Glutamatergic neuron (in vitro differentiated cells): ENCODE measurements around the gene KIZ. TPM values are rescaled to one million over a fixed set of nuclear protein-coding genes. Genes with fewer than 3 reads are reported as not detected.
A peak's percentile ranks its signal among the peaks of the same experiment; 100 is the strongest.

Experiments used
- DNase-seq: peaks from one replicate; pipeline ENCODE4 v3.0.0; 2022
- H3K27ac Mint-ChIP-seq: one replicate; pipeline ENCODE4 v1.8.0; 2020; ENCODE audit warnings: mild to moderate bottlenecking, mixed read lengths, inconsistent platforms; ENCODE audit not compliant: unreplicated experiment
- H3K27me3 Mint-ChIP-seq: one replicate; pipeline ENCODE4 v1.8.0; 2020; ENCODE audit warnings: mild to moderate bottlenecking, moderate library complexity, mixed read lengths, inconsistent platforms; ENCODE audit not compliant: unreplicated experiment
- H3K36me3 Mint-ChIP-seq: one replicate; pipeline ENCODE4 v1.8.0; 2020; ENCODE audit warnings: mild to moderate bottlenecking, mixed read lengths, inconsistent platforms; ENCODE audit not compliant: unreplicated experiment
- H3K4me1 Mint-ChIP-seq: one replicate; pipeline ENCODE4 v1.8.0; 2020; ENCODE audit warnings: mild to moderate bottlenecking, low read depth, mixed read lengths, inconsistent platforms; ENCODE audit not compliant: unreplicated experiment
- H3K4me3 Mint-ChIP-seq: one replicate; pipeline ENCODE4 v1.8.0; 2020; ENCODE audit warnings: mild to moderate bottlenecking, mixed read lengths, inconsistent platforms; ENCODE audit not compliant: unreplicated experiment
- H3K9me3 Mint-ChIP-seq: one replicate; pipeline ENCODE4 v1.8.0; 2020; ENCODE audit warnings: mild to moderate bottlenecking, moderate library complexity, mixed read lengths, inconsistent platforms; ENCODE audit not compliant: unreplicated experiment
- total RNA-seq: library from RNA; stranded (reverse); fragmentation: NEBNext Ultra II Directional; extraction: Animal tissue kit (Norgen Biotek cat#: 25700); gene quantifications from one replicate; pipeline ENCODE4 v1.2.1, GENCODE V29; 2021; ENCODE audit not compliant: unreplicated experiment
- TF ChIP-seq, protein P1 (sequence below): fragments of 200-600 bp; sonication (generic); IDR thresholded peaks from one replicate; pipeline ENCODE4 v1.5.0; 2021; ENCODE audit not compliant: partially characterized antibody, unreplicated experiment

Gene KIZ
- total RNA-seq, 1 donor from 2014 or later = 17.7 TPM

DNA sequence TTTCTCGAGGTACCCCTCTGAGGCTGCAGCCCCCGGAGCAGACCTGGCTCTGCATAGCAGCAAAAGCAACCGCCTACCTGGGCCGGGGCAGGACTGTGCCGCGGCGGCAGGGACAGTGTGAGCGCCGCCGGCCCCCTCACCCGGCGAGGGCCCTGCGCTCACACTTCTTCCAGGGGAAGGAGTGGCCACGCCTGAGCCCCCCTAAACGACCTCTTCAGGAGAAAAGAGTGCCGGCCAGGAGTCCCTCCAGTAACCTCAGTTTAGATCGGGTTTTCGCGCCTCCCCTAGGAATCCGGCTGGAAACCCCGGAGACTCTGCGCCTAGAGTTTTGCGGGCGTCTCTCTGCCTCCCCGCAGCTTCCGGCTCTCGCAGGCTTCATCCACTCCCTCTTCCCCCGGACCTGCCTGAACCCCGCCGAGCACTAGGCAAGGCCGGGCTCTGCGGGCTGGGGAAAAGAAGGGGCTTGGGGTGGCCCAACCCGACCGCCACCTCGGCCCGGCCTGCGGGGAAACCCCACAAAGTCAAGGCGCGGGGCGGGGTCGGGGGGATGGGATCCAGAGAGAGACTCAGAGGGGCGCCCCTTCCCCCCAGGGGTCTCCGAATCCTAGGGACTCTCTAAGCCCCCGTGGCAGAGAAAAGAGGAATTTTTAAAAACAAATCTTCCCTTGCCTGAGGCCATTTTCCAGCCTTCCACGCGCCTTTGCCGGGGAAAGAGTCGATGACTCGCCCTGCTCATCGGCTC, 20.3 kb upstream of the KIZ start:
- DNase-seq = peak; percentile 40
- peaks cover 4% of the 10 kb centered on the region for H3K9me3 Mint-ChIP-seq
- H3K4me3 Mint-ChIP-seq = peak overlapping the region; percentile 79
- H3K36me3 Mint-ChIP-seq = no peaks in the 10 kb centered on the region
- H3K4me1 Mint-ChIP-seq = peaks cover 6% of the 10 kb centered on the region
- H3K27me3 Mint-ChIP-seq = peaks cover 38% of the 10 kb centered on the region
- H3K27ac Mint-ChIP-seq = no peak overlapping the region
- TF ChIP-seq, protein P1, sequence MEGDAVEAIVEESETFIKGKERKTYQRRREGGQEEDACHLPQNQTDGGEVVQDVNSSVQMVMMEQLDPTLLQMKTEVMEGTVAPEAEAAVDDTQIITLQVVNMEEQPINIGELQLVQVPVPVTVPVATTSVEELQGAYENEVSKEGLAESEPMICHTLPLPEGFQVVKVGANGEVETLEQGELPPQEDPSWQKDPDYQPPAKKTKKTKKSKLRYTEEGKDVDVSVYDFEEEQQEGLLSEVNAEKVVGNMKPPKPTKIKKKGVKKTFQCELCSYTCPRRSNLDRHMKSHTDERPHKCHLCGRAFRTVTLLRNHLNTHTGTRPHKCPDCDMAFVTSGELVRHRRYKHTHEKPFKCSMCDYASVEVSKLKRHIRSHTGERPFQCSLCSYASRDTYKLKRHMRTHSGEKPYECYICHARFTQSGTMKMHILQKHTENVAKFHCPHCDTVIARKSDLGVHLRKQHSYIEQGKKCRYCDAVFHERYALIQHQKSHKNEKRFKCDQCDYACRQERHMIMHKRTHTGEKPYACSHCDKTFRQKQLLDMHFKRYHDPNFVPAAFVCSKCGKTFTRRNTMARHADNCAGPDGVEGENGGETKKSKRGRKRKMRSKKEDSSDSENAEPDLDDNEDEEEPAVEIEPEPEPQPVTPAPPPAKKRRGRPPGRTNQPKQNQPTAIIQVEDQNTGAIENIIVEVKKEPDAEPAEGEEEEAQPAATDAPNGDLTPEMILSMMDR = no peak

DNA sequence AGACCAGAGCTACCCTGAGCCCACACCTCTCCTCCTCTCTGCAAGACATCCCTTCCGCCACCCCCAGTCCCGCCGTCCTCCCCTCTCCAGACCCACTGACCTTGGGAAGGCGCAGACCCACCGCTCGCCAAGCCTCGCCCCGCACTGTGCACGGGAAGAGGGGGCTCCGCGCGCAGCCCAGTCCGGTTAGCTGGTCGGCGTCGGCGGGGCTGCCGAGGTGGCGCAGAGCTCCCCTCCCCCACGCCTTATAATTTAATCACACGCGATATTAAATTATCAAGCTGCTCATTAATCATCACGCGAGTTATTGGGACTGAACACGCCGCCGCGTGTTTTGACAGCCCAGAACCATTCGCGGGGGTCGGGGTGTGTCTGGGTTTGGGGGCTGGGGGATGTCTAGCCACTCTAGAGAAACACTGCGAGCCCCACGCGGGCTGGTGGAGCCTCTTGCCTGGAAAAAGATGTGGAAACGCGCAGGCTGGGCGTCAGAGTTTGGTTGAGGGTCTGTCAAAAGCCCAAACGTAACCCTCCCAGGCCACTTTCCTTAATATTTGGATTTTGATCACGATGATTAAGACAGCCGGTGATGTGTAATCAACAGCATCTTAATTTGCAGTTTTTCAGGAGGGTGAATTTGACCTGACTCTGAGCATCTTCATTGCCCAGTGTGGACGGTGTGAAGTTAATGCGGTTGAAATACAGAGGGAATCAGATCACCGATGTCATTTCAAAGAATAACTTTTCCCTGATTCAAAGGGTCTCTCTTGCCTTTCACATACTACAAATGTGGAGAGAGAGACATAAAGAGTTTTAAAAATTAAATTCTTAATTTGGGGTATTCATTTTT, 19.5 kb upstream of the KIZ start, which contains the start of gene LINC00237:
Gene LINC00237, minus strand, starts transcription at position 188 of the 847 bp plus-strand sequence.
- Mint-ChIP-seq H3K9me3 (peaks cover 1% of the 10 kb centered on the region), H3K36me3 (no peaks in the 10 kb centered on the region), H3K27ac (no peak within 1 kb of the TSS), H3K27me3 (peaks cover 33% of the 10 kb centered on the region), H3K4me1 (peaks cover 2% of the 10 kb centered on the region), H3K4me3 (peak within 1 kb of the TSS; percentile 79)
- no peak for DNase-seq
- TF ChIP-seq, protein P1 = no peak

DNA sequence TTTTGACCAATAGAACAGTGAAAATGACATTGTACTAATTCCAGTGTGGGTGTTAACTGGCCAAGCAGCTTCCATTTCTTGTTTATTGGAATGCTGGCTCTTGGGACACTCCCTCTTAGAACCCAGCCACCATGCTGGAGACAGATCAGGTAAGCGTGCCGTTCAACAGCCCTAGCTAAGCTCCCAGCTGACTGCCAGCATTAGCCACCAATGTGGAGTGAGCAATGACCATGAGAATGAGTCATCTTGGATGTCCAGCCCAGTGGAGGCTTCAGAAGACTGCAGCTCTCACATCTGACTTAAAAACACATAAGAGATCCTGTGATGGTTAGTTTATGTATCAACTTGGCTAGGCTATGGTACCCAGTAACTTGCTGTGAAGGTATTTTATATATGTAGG, 16.7 kb upstream of the KIZ start:
- H3K4me3 Mint-ChIP-seq = no peak overlapping the region
- no peaks in the 10 kb centered on the region for H3K9me3 Mint-ChIP-seq
- no peaks in the 10 kb centered on the region for H3K36me3 Mint-ChIP-seq
- TF ChIP-seq, protein P1 = no peak
- no peak overlapping the region for H3K27ac Mint-ChIP-seq
- DNase-seq = no peak
- peaks cover 20% of the 10 kb centered on the region for H3K27me3 Mint-ChIP-seq
- peaks cover 2% of the 10 kb centered on the region for H3K4me1 Mint-ChIP-seq

DNA sequence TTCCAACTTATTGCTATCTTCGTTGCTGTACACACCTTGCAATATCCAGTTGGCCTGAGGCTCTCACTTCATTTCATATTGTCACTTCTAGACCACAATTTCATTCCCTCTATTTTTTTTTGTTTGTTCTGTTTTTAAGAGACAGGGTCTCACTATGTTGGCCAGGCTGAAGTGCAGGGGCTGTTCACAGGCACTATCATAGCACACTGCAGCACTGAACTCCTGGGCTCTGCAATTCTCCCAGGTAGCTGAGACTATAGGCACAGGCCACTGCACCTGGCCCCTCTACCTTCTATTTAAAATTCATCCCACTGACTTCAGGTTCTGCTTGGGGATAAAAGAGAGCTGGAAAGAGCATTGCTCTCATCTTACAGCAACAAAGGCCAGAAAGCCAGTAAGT, 15.1 kb upstream of the KIZ start:
- Mint-ChIP-seq H3K4me1 (peaks cover 2% of the 10 kb centered on the region), H3K27me3 (peaks cover 16% of the 10 kb centered on the region), H3K4me3 (no peak overlapping the region), H3K9me3 (no peaks in the 10 kb centered on the region), H3K27ac (no peak overlapping the region), H3K36me3 (no peaks in the 10 kb centered on the region)
- no peak for DNase-seq
- TF ChIP-seq, protein P1 = no peak
